SK-N-MC (cell line): ENCODE data around the gene SH3D21.

ENCODE experiments used
- DNase-seq: peaks from one replicate; pipeline ENCODE4 v3.0.0-alpha.2; 2011; ENCODE audit warnings: low read depth, low spot score
- H3K27ac ChIP-seq: fragments of 200-600 bp; sonication (generic); 2 replicates; pipeline ENCODE4 v1.5.1; 2016; ENCODE audit warnings: mixed run types
- H3K36me3 ChIP-seq: fragments of 200-600 bp; sonication (generic); 2 replicates; pipeline ENCODE4 v1.6.1; 2017; ENCODE audit warnings: antibody characterized with exemption, low read length, mixed read lengths; ENCODE audit not compliant: insufficient read depth
- H3K4me3 ChIP-seq: fragments of 200-600 bp; sonication (generic); 2 replicates; pipeline ENCODE4 v1.5.1; 2016
- H3K9ac ChIP-seq: fragments of 200-600 bp; sonication (generic); 2 replicates; pipeline ENCODE4 v1.8.0; 2017; ENCODE audit warnings: mixed run types, mixed read lengths; ENCODE audit not compliant: insufficient read length
- H3K9me3 ChIP-seq: fragments of 200-600 bp; sonication (generic); 2 replicates; pipeline ENCODE4 v1.6.1; 2017; ENCODE audit warnings: low read depth, mild to moderate bottlenecking, antibody characterized with exemption, low read length, moderate library complexity, mixed read lengths
- EZH2 ChIP-seq: fragments of 200-600 bp; sonication (generic); IDR thresholded peaks from one replicate; pipeline ENCODE4 v1.6.1; 2017; ENCODE audit warnings: antibody characterized with exemption
- FOXP2 ChIP-seq: optimal IDR thresholded peaks from 2 replicates; pipeline ENCODE3; 2011; ENCODE audit warnings: mild to moderate bottlenecking, moderate library complexity; ENCODE audit not compliant: insufficient read depth; ENCODE audit errors: extremely low read length, control extremely low read depth
- POLR2AphosphoS5 ChIP-seq: IDR thresholded peaks from 2 replicates; pipeline ENCODE4 v1.6.1; 2012; ENCODE audit warnings: mild to moderate bottlenecking, low read depth, low read length, borderline replicate concordance

The SH3D21 gene

DNA sequence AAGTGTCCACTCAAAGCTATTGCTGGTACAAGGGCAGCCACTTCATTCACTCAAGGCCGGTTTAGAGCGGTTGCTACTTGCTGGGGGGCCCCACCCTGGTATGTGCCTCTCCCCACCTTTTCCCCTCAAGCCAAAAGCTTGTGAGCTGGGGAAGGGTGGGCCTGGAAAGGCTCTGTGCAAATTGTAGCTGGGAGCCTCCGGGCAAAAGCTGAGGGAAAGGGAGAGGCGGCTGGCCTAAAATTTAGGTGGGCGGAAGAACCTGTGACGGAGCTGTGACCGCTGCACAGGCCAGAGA lies 306 bp upstream of the SH3D21 start:
- TF ChIP-seq POLR2AphosphoS5 (no peak), EZH2 (no peak), FOXP2 (no peak)
- Histone ChIP-seq H3K27ac (peak overlapping the region; percentile 63; the same call in 1 of the 2 replicates), H3K9me3 (no peaks in the 10 kb centered on the region), H3K4me3 (no peak overlapping the region), H3K9ac (no peak overlapping the region), H3K36me3 (peaks cover 30% of the 10 kb centered on the region)
- DNase-seq: no peak

DNA sequence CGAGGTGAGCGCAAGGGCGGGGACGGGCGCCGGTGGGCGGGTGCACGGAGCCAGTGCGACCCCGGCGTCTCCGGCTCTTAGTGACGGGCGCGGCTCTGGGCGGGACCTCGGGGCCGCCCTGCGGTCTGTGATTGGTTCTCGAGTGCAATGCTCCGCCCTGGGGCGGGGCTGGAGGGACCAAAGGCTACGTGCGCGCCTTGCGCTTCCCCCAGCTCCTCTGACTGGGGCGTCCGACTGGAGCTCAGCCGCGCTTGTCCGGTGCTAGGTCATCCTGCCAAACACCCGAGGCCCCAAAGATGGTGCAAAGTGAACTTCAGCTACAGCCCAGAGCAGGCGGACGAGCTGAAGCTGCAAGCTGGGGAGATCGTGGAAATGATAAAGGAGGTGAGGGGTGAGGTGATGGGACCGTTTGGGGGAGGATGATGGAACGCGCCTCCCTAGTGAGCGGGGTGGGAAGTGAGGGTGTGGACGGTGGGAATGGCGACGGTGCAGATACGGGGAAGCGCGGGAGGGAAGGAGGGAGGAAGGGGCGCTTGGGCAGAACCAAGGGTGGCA lies 811 bp downstream of the SH3D21 start:
- TF ChIP-seq FOXP2: no peak
- TF ChIP-seq POLR2AphosphoS5: peak; percentile 78
- TF ChIP-seq EZH2: no peak
- no peaks in the 10 kb centered on the region for H3K9me3 ChIP-seq
- H3K36me3 ChIP-seq: peaks cover 19% of the 10 kb centered on the region
- H3K9ac ChIP-seq: no peak overlapping the region
- DNase-seq: no peak
- H3K27ac ChIP-seq: no peak overlapping the region
- H3K4me3 ChIP-seq: peak overlapping the region; percentile 83

DNA sequence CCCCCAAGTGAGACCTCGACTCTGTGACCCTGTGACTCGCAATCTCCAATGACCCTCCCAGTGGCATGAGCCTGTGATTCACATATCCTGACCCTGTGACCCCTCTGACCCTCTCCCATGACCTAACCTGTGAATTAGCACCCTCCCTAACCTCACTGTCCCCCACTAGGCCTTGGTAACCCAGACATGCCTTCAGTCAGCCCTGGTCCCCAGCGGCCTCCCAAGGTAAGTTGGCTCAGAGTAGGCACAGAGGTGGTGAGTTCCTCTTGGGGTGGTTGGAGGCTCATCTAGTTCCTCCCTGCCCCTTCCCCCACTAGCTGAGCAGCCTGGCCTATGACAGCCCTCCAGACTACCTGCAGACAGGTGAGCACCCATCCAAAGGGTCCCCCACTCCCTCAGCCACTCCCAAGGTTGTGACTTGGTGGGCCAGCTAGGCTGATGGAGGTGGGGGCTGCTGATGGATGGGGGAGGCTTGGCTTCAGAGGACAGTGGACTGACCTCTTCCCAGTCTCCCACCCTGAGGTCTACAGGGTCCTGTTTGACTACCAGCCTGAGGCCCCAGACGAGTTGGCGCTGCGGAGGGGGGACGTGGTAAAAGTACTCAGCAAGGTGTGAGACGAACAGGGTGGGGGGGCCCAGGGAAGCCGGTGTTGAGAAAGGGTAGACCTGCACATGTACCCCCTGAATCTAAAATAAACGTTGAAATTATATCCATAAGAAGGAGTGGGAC lies 1.6 kb downstream of the SH3D21 start:
- H3K36me3 ChIP-seq: peaks cover 11% of the 10 kb centered on the region
- no peak overlapping the region for H3K27ac ChIP-seq
- peak overlapping the region; percentile 83 for H3K4me3 ChIP-seq

DNA sequence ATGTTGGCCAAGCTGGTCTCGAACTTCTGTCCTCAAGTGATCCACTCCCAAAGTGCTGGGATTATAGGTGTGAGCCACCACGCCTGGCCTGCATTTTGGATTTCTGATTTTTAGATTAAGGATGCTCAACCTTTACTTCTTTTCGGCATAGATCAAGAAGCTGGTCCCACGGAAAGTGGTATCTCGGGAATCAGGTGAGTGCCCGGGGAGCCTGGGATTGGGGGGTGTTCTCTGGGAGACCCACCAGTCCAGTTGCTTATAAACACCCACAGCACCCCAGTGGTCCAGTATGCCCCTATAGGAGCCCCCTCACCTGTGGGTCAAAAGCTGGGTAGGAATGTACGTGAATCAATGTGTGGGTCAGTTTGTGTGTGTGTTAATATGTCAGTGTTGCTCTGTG lies 3.2 kb downstream of the SH3D21 start:
- H3K36me3 ChIP-seq: 0 out of 2 replicates have a peak, but pooled peaks cover 3% of the 10 kb centered on the region
- no peak for DNase-seq
- TF ChIP-seq FOXP2: no peak
- TF ChIP-seq EZH2: no peak
- no peak for TF ChIP-seq POLR2AphosphoS5
- no peak overlapping the region for H3K9ac ChIP-seq
- H3K9me3 ChIP-seq: no peaks in the 10 kb centered on the region
- H3K27ac ChIP-seq: no peak overlapping the region
- no peak overlapping the region for H3K4me3 ChIP-seq

More for the DNA sequence above, 1.6 kb downstream of the SH3D21 start:
- no peak overlapping the region for H3K9ac ChIP-seq
- DNase-seq: no peak
- no peak for TF ChIP-seq EZH2
- no peak for TF ChIP-seq FOXP2
- TF ChIP-seq POLR2AphosphoS5: no peak
- H3K9me3 ChIP-seq: no peaks in the 10 kb centered on the region

DNA sequence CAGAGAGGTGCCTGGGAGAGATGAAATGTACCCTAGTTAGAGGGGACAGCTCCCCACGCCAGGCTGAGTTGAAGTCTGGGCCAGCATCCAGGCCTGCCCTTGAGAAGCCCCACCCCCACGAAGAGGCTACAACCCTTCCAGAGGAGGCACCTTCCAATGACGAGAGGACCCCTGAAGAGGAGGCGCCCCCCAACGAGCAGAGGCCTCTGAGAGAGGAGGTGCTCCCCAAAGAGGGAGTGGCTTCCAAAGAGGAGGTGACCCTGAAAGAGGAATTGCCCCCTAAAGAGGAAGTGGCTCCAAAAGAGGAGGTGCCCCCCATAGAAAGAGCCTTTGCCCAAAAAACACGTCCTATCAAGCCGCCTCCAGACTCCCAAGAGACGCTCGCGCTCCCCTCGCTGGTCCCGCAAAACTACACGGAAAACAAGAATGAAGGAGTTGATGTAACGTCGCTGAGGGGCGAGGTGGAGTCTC lies 14.2 kb downstream of the SH3D21 start:
- no peak overlapping the region for H3K9ac ChIP-seq
- no peaks in the 10 kb centered on the region for H3K36me3 ChIP-seq
- no peak for DNase-seq
- TF ChIP-seq POLR2AphosphoS5 (no peak), FOXP2 (no peak), EZH2 (no peak)
- H3K4me3 ChIP-seq: peak overlapping the region; percentile 91
- peak overlapping the region; percentile 88; the same call in 1 of the 2 replicates for H3K27ac ChIP-seq
- H3K9me3 ChIP-seq: no peaks in the 10 kb centered on the region

DNA sequence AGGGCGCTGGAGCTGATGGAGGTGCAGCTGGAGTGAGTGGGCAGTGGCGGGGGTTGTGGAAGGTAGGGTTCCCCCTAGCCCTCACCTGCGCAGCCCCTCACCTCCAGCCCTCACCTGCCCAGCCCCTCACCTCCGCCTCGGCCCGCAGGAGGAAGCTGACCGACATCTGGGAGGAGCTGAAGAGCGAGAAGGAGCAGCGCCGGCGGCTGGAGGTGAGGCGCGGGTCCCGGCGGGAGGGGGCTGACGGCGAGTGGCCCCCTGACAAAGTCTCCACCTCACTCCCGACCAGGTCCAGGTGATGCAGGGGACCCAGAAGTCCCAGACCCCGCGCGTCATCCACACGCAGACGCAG lies 14.6 kb downstream of the SH3D21 start:
- Histone ChIP-seq H3K27ac (peak overlapping the region; percentile 88), H3K9ac (peak overlapping the region; percentile 74)
- DNase-seq: no peak

DNA sequence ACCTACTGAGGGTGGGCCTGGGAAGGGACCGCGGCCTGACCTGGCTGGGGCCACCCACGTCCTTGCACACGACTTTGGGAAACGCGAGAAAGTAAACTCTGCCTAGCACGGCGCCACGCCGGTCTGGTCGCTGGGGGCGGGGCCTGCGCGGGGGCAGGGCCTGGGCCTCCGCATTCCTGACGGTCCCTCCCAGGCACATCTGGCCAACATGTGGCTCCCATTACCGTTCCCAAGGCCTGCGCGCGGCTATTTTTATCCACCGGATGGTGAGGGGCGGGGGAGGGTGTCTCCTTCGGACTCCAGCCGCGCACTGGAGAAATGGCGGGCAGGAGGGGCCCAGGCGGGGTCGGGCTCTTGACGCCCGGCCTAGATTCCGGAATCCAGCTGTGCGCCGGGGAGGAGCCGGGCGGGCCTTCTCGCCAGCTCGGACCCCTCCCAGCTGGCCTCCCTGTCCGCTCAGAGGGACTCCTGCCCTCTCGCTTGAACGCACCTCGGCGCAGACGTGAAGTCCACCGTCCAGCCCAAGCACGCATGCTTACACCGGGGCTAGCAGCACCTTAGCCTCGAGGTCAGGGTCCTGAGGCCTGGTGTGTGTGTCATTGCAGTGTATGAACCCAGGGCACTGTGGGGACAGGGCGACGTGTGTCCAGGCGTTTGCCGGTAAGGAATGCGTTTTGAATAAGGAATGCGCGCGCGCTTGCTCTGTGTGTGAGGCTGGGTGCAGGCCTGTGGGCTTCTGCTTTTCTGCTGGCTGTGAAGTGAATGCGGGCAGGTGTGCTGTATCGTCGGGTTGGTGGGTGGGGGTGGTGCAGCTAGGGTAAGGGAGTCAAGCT lies 15.2 kb downstream of the SH3D21 start:
- peak; percentile 32 for DNase-seq
- Histone ChIP-seq H3K36me3 (no peaks in the 10 kb centered on the region), H3K9me3 (no peaks in the 10 kb centered on the region), H3K9ac (peak overlapping the region; percentile 74), H3K27ac (peak overlapping the region; percentile 88), H3K4me3 (peak overlapping the region; percentile 91)
- TF ChIP-seq POLR2AphosphoS5 (peak; percentile 75), FOXP2 (no peak), EZH2 (no peak)

More for the DNA sequence above, 14.6 kb downstream of the SH3D21 start:
- H3K36me3 ChIP-seq: no peaks in the 10 kb centered on the region
- H3K4me3 ChIP-seq: peak overlapping the region; percentile 91
- no peaks in the 10 kb centered on the region for H3K9me3 ChIP-seq
- TF ChIP-seq FOXP2 (no peak), EZH2 (no peak), POLR2AphosphoS5 (no peak)
